K562 (cell line): ENCODE results near the gene RFESD. TPM values are rescaled to one million over a fixed set of nuclear protein-coding genes. Genes with fewer than 3 reads are reported as not detected.

ENCODE experiments used
- ATAC-seq: fragments of 200-7000 bp; cut with Tn5 transposase; 3 replicates; pipeline ENCODE4 v1.9.1; 2020; ENCODE audit warnings: moderate library complexity
- BruUV-seq: library from RNA; stranded (reverse); fragments of 400-500 nt; replicated peaks from 2 replicates; lab custom pipeline; 2021; lab: Mats Ljungman, UMichigan
- CTCF ChIA-PET: fragments of 300-600 bp; formaldehyde crosslinking; extraction: SDS; loops from one replicate; lab custom pipeline; 2021; ENCODE audit warnings: low intra/inter-chr PET ratio; lab: Yijun Ruan, JAX
- POLR2A ChIA-PET: fragments of 300-600, 350-650 bp; sonication (Branson Sonifier 250); formaldehyde crosslinking; extraction: SDS; loops from one replicate; lab custom pipeline; 2021; ENCODE audit warnings: antibody characterized with exemption, inconsistent platforms; lab: Yijun Ruan, JAX
- DNase-seq, 4 experiments: peaks; one replicate each; pipeline versions ENCODE4 v3.0.0 to v3.0.0-alpha.2; 2011 to 2018; ENCODE audit warnings: low spot score in 3 of 4, mixed read lengths in 3 of 4; ENCODE audit errors: extremely low read depth in 1 of 4
- FAIRE-seq: peaks from 2 replicates; lab custom pipeline; 2011; peaks lifted over from hg19 to GRCh38; lab: Jason Lieb, UNC
- H2AFZ ChIP-seq: 2 replicates; pipeline ENCODE4 v1.6.0; 2011; ENCODE audit warnings: low read depth, low read length, control low read depth, inconsistent platforms
- H3K27ac ChIP-seq: fragments of 200-600 bp; 3 replicates; pipeline ENCODE4 v1.8.0; 2011; ENCODE audit warnings: low read depth, mild to moderate bottlenecking, control low read depth, inconsistent platforms, low read length, moderate library complexity, mixed read lengths; ENCODE audit errors: extremely low read depth
- H3K27me3 ChIP-seq, 2 experiments: fragments of 300-600 bp in 1 of 2; 2 replicates in 1 of 2; 3 replicates in 1 of 2; pipeline versions ENCODE4 v1.6.0 to v1.8.0; 2011; ENCODE audit warnings: inconsistent platforms in 2 of 2, low read length in 2 of 2, mild to moderate bottlenecking in 1 of 2, mixed read lengths in 1 of 2, moderate library complexity in 1 of 2; ENCODE audit not compliant: control insufficient read depth in 2 of 2, insufficient read depth in 2 of 2
- H3K36me3 ChIP-seq: fragments of 300-600 bp; 3 replicates; pipeline ENCODE4 v1.8.0; 2011; ENCODE audit warnings: mild to moderate bottlenecking, low read length, inconsistent platforms; ENCODE audit not compliant: control insufficient read depth, insufficient read depth
- H3K4me1 ChIP-seq, 2 experiments: fragments of 200-600 bp in 1 of 2; replicated peaks in 1 of 2; 2 replicates in 1 of 2; 3 replicates in 1 of 2; pipeline versions ENCODE4 v1.5.1 to v1.8.0; 2011; ENCODE audit warnings: inconsistent platforms in 2 of 2, low read length in 2 of 2, mild to moderate bottlenecking in 1 of 2, mixed read lengths in 1 of 2, moderate library complexity in 1 of 2; ENCODE audit not compliant: control insufficient read depth in 2 of 2, insufficient read depth in 2 of 2
- H3K4me2 ChIP-seq: 2 replicates; pipeline ENCODE4 v1.6.1; 2011; ENCODE audit warnings: low read length, control low read depth, inconsistent platforms, mixed read lengths; ENCODE audit not compliant: insufficient read depth
- H3K4me3 ChIP-seq: fragments of 200-600 bp; sonication (generic), shearing (Covaris generic); 2 replicates; pipeline ENCODE4 v1.5.1; 2016; ENCODE audit warnings: control low read depth, inconsistent platforms
- H3K79me2 ChIP-seq: fragments of 200-600 bp; 3 replicates; pipeline ENCODE4 v1.8.0; 2011; ENCODE audit warnings: low read length, inconsistent platforms; ENCODE audit not compliant: control insufficient read depth, insufficient read depth
- H3K9ac ChIP-seq, 2 experiments: 2 replicates each; pipeline versions ENCODE4 v1.6.0 to v1.6.1; 2011; ENCODE audit warnings: low read depth in 2 of 2, low read length in 2 of 2, control low read depth in 1 of 2, inconsistent platforms in 1 of 2, mild to moderate bottlenecking in 1 of 2, mixed read lengths in 1 of 2; ENCODE audit not compliant: insufficient read depth in 1 of 2
- H3K9me1 ChIP-seq: one replicate; pipeline ENCODE4 v1.6.0; 2011; ENCODE audit warnings: inconsistent platforms, mild to moderate bottlenecking, low read length, moderate library complexity; ENCODE audit not compliant: control insufficient read depth, insufficient read depth
- H3K9me3 ChIP-seq: replicated peaks from 2 replicates; pipeline ENCODE4 v1.5.1; 2011; ENCODE audit warnings: low read depth, low read length, inconsistent platforms; ENCODE audit not compliant: control insufficient read depth, insufficient read depth
- H4K20me1 ChIP-seq: replicated peaks from 2 replicates; pipeline ENCODE4 v1.6.1; 2011; ENCODE audit warnings: low read length, inconsistent platforms, mixed read lengths; ENCODE audit not compliant: control insufficient read depth, insufficient read depth
- EGR1 ChIP-seq: fragments of 450-650 bp; conservative IDR thresholded peaks from 2 replicates; pipeline ENCODE4 v1.6.1; 2017; ENCODE audit warnings: mild to moderate bottlenecking
- EP300 ChIP-seq: IDR thresholded peaks from 2 replicates; pipeline ENCODE4 v1.6.1; 2012; ENCODE audit warnings: low read length, improper control_type of control experiment
- MAFF ChIP-seq: IDR thresholded peaks from 2 replicates; pipeline ENCODE4 v1.6.1; 2012; ENCODE audit warnings: low read length, improper control_type of control experiment
- POLR2A ChIP-seq: fragments of 450-650 bp; conservative IDR thresholded peaks from 2 replicates; pipeline ENCODE4 v1.6.1; 2016
- RBM25 ChIP-seq: fragments of 200-400 bp; formaldehyde crosslinking; IDR thresholded peaks from 2 replicates; pipeline ENCODE4 v1.6.1; 2018; ENCODE audit warnings: low read length, low read depth, moderate library complexity; ENCODE audit not compliant: severe bottlenecking
- whole genome bisulfite sequencing: fragments of 100-300 bp; shearing (Covaris generic); methylation state at CpG from one replicate; pipeline ENCODE4 v1.1.6; 2016; ENCODE audit warnings: low coverage, mixed read lengths; ENCODE audit not compliant: insufficient coverage; ENCODE audit errors: missing lambda C conversion rate; 5-methylcytosine and 5-hydroxymethylcytosine counted together
- in situ Hi-C: fragments of 300-500 bp; cut with MboI; formaldehyde crosslinking; loops from 4 replicates; pipeline ENCODE4 v1.15.0; 2018; ENCODE audit warnings: inconsistent platforms, mixed read lengths
- intact Hi-C: fragments of 100-400 bp; cut with micrococcal nuclease; formaldehyde crosslinking; loops from 2 replicates; pipeline ENCODE4 v1.14.2; 2022
- polyA plus RNA-seq, 8 experiments: library from polyadenylated mRNA; depleted of rRNA in 4 of 8; stranded (reverse) in 5 of 8; unstranded in 3 of 8; fragments of >200 nt; fragmentation: Nextera tagmentation in 2 of 8; fragmentation: Illumina TruSeq in 1 of 8; extraction: Ambion mirVana in 2 of 8; extraction: Trizol in 1 of 8; gene quantifications; 2 replicates each; pipeline versions ENCODE4 v1.2.1 to v1.2.3, GENCODE V29; 2011 to 2014; ENCODE audit warnings: inconsistent platforms in 1 of 8, missing spikeins in 1 of 8
- total RNA-seq, 7 experiments: library from RNA; depleted of rRNA in 6 of 7; stranded (reverse); fragments of >200 nt in 6 of 7; fragmentation: Illumina TruSeq in 2 of 7; extraction: Trizol in 2 of 7; gene quantifications; 2 replicates each; pipeline versions ENCODE4 v1.2.1 to v1.2.3, GENCODE V29; 2011 to 2021; ENCODE audit warnings: low replicate concordance in 1 of 7

Gene RFESD
- total and polyA plus RNA-seq, 9 of the 15 experiments (the other 6 are each of a cell fraction or from before 2014, with no cell fraction given): 62.3 to 600 (median 140) TPM

DNA sequence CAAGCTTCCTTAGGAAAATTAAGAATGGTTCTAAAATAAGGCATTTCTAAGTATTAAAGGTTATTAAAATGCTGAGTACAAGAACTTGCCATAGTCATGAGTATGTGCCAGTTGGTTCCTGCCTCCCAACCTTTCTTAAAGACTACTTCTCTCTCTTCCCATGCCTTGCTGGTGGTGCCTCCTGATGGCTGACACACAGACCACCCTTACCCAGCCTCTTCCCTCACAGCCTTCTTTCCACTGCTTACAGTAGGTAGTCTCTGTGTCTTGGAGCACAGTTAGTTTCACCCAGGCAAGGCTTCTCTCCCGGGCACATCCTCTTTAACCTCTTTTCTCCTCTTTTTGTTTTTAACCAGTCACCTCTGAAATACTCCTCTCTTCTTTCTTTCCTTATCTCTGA, 47.3 kb upstream of the RFESD start:
- WGBS: 29% methylated on average over 1 of the region's 1 CpG
- TF ChIP-seq EP300: no peak
- TF ChIP-seq EGR1: no peak
- no peak for TF ChIP-seq POLR2A
- POLR2A ChIA-PET: no interaction called here
- Histone ChIP-seq H3K4me3 (no peak overlapping the region), H3K9me1 (no peaks in the 10 kb centered on the region), H4K20me1 (no peaks in the 10 kb centered on the region), H3K9ac (no peak overlapping the region), H3K27ac (no peak overlapping the region), H3K79me2 (no peaks in the 10 kb centered on the region), H3K4me1 (no peaks in the 10 kb centered on the region), H3K4me2 (no peak overlapping the region), H2AFZ (no peak overlapping the region), H3K9me3 (no peaks in the 10 kb centered on the region), H3K27me3 (no peaks in the 10 kb centered on the region), H3K36me3 (peaks cover 7% of the 10 kb centered on the region; the same call in 1 of the 3 replicates)
- DNase-seq (no peak), ATAC-seq (peak; percentile 63), FAIRE-seq (no peak)
- CTCF ChIA-PET: no interaction called here
- in situ Hi-C loops (no loop called here), intact Hi-C loops (no loop called here)
- BruUV-seq: no TSS peak

DNA sequence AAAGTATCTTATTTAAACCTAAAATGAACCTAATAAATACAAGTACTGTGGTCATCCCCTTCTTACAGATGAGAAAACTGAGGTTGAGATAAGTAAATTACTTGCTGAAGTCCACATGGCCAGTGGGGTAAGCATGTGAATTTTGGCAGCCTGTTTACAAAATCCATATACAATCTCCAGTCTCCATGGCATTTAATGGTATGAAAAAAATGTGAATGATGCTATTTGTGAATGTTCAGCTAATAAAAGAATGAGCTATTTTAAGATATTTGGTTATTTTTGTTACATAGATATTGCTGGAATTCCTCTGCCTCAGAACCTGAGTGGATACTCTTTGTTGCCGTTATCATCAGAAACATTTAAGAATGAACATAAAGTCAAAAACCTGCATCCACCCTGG, 46.0 kb upstream of the RFESD start:
- no peaks in the 10 kb centered on the region for H3K9me3 ChIP-seq
- no peaks in the 10 kb centered on the region for H3K79me2 ChIP-seq
- ATAC-seq (no peak), DNase-seq (no peak), FAIRE-seq (no peak)
- H3K9ac ChIP-seq: no peak overlapping the region
- 88% methylated on average over 1 of the region's 1 CpG for WGBS
- peaks cover 7% of the 10 kb centered on the region; the same call in 1 of the 3 replicates for H3K36me3 ChIP-seq
- CTCF ChIA-PET: no interaction called here
- H3K4me2 ChIP-seq: no peak overlapping the region
- H3K4me3 ChIP-seq: no peak overlapping the region
- H3K27me3 ChIP-seq: no peaks in the 10 kb centered on the region
- intact Hi-C loops: no loop called here
- no peaks in the 10 kb centered on the region for H3K9me1 ChIP-seq
- no peak overlapping the region for H3K27ac ChIP-seq
- BruUV-seq: no TSS peak
- in situ Hi-C loops: no loop called here
- POLR2A ChIA-PET: no interaction called here
- H2AFZ ChIP-seq: no peak overlapping the region
- H3K4me1 ChIP-seq: no peaks in the 10 kb centered on the region
- TF ChIP-seq RBM25 (peak; percentile 9), MAFF (no peak)
- no peaks in the 10 kb centered on the region for H4K20me1 ChIP-seq
